Thoracic aorta (tissue), 2 donors: ENCODE measurements around the gene THAP7. TPM values are rescaled to one million over a fixed set of nuclear protein-coding genes. Genes with fewer than 3 reads are reported as not detected.

Experiments used
- ATAC-seq: fragments of 150-250 bp; one replicate; pipeline ENCODE4 v1.8.0; 2017; ENCODE audit warnings: low read depth; ENCODE audit not compliant: insufficient number of reproducible peaks, low FRiP score
- DNase-seq: peaks from one replicate; pipeline ENCODE4 v3.0.0-alpha.2; 2020; ENCODE audit warnings: low spot score
- H3K27ac ChIP-seq, 2 donors: fragments of 200-600 bp; sonication (generic); 1 replicate in 1 of 2; 2 replicates in 1 of 2; pipeline ENCODE4 v1.5.1; 2016; ENCODE audit warnings: mild to moderate bottlenecking in 2 of 2, moderate library complexity in 2 of 2
- H3K27me3 ChIP-seq: fragments of 200-600 bp; sonication (generic); replicated peaks from 2 replicates; pipeline ENCODE4 v1.6.0; 2016; ENCODE audit warnings: mild to moderate bottlenecking; ENCODE audit not compliant: insufficient read depth
- H3K36me3 ChIP-seq: fragments of 200-600 bp; sonication (generic); one replicate; pipeline ENCODE4 v1.5.1; 2016
- H3K4me1 ChIP-seq, 2 donors: fragments of 200-600 bp; sonication (generic); 1 replicate in 1 of 2; 2 replicates in 1 of 2; pipeline versions ENCODE4 v1.5.1 to v1.6.0; 2016; ENCODE audit warnings: low read depth in 2 of 2, mild to moderate bottlenecking in 1 of 2; ENCODE audit not compliant: control insufficient read depth in 1 of 2
- H3K4me3 ChIP-seq: fragments of 200-600 bp; sonication (generic); 2 replicates; pipeline ENCODE4 v1.5.1; 2016; ENCODE audit warnings: mild to moderate bottlenecking
- H3K9me3 ChIP-seq: fragments of 200-600 bp; sonication (generic); 2 replicates; pipeline ENCODE4 v1.5.1; 2016
- CTCF ChIP-seq: fragments of 200-600 bp; sonication (generic); IDR thresholded peaks from one replicate; pipeline ENCODE4 v1.5.1; 2019; ENCODE audit warnings: antibody characterized with exemption
- total RNA-seq, 2 donors: library from RNA; depleted of rRNA; stranded (reverse); fragments of >200 nt; gene quantifications; one replicate each; pipeline versions ENCODE4 v1.1.0 to v1.2.3, GENCODE V29; 2016

THAP7 gene
- total RNA-seq, 2 donors from 2014 or later = 38.3 to 60.0 TPM

- Histone ChIP-seq H3K27ac (no peak overlapping the region), H3K4me3 (no peak overlapping the region), H3K4me1 (no peaks in the 10 kb centered on the region), H3K36me3 (no peaks in the 10 kb centered on the region), H3K27me3 (no peaks in the 10 kb centered on the region), H3K9me3 (no peaks in the 10 kb centered on the region)
- DNase-seq (no peak), ATAC-seq (no peak)
- no peak for TF ChIP-seq CTCF
Measured at GRCh38 chr22:21025763-21026755, 24.1 kb upstream of the THAP7 start.

GRCh38 chr22:21025266-21025665 lies 23.3 kb upstream of the THAP7 start:
- no peak for TF ChIP-seq CTCF
- H3K27ac ChIP-seq = no peak overlapping the region
- no peak for DNase-seq

GRCh38 chr22:21022955-21023614 lies 21.2 kb upstream of the THAP7 start:
- H3K36me3 ChIP-seq = no peaks in the 10 kb centered on the region
- ATAC-seq (no peak), DNase-seq (no peak)
- H3K27ac ChIP-seq = no peak overlapping the region
- no peaks in the 10 kb centered on the region for H3K9me3 ChIP-seq
- TF ChIP-seq CTCF = no peak
- H3K4me3 ChIP-seq = no peak overlapping the region
- no peaks in the 10 kb centered on the region for H3K4me1 ChIP-seq
- H3K27me3 ChIP-seq = no peaks in the 10 kb centered on the region

More at GRCh38 chr22:21025266-21025665, 23.3 kb upstream of the THAP7 start:
- no peaks in the 10 kb centered on the region for H3K36me3 ChIP-seq
- H3K9me3 ChIP-seq = no peaks in the 10 kb centered on the region
- H3K27me3 ChIP-seq = no peaks in the 10 kb centered on the region
- H3K4me1 ChIP-seq = no peaks in the 10 kb centered on the region
- no peak overlapping the region for H3K4me3 ChIP-seq
- ATAC-seq = no peak

- no peaks in the 10 kb centered on the region for H3K9me3 ChIP-seq
- ATAC-seq (no peak), DNase-seq (no peak)
- no peak overlapping the region for H3K4me3 ChIP-seq
- no peak overlapping the region for H3K27ac ChIP-seq
- H3K36me3 ChIP-seq = no peaks in the 10 kb centered on the region
- no peaks in the 10 kb centered on the region for H3K4me1 ChIP-seq
- TF ChIP-seq CTCF = no peak
- no peaks in the 10 kb centered on the region for H3K27me3 ChIP-seq
Measured at GRCh38 chr22:21022507-21022906, 20.6 kb upstream of the THAP7 start.

GRCh38 chr22:21020802-21021429 lies 19.0 kb upstream of the THAP7 start:
- Histone ChIP-seq H3K4me1 (peaks cover 0 to 1% of the 10 kb centered on the region in 2 donors), H3K4me3 (no peak overlapping the region), H3K27ac (no peak overlapping the region), H3K36me3 (no peaks in the 10 kb centered on the region), H3K27me3 (no peaks in the 10 kb centered on the region), H3K9me3 (no peaks in the 10 kb centered on the region)
- ATAC-seq (no peak), DNase-seq (no peak)
- no peak for TF ChIP-seq CTCF
